ENCODE data around the gene EHMT2. TPM values are rescaled to one million over a fixed set of nuclear protein-coding genes. Genes with fewer than 3 reads are reported as not detected.

The EHMT2 gene
- total and polyA plus RNA-seq, 2 of the 13 experiments (the other 11 are each of a cell fraction or from before 2014, with no cell fraction given), result 55.2 to 69.2 TPM

GRCh38 chr6:31945507-31946369 lies 48.2 kb upstream of the EHMT2 start, which contains the start of gene CFB (continued):
- TF ChIP-seq SRSF1 (optimal IDR thresholded peaks at IDR 0.05; ENCODE audit: low read depth, low read length) (no peak), ZNF124 (CRISPR knock-in tag; IDR thresholded peaks at IDR 0.05) (peak; percentile 47; the same call in 1 of the 2 replicates), CREB3 (CRISPR knock-in tag; IDR thresholded peaks at IDR 0.05) (no peak), ZNF543 (CRISPR knock-in tag; IDR thresholded peaks at IDR 0.05) (peak; percentile 91), FOXK1 (CRISPR knock-in tag; IDR thresholded peaks at IDR 0.05; ENCODE audit: borderline replicate concordance, low read depth) (peak; percentile 88), HNRNPK (IDR thresholded peaks at IDR 0.05; ENCODE audit: low read depth, low read length, poor library complexity, severe bottlenecking) (peak; percentile 44), CTCF (CRISPR knock-in tag; IDR thresholded peaks at IDR 0.05) (peak; percentile 8; the same call in 1 of the 2 replicates), ZNF326 (CRISPR knock-in tag; IDR thresholded peaks at IDR 0.05; ENCODE audit: borderline replicate concordance) (no peak), ZUFSP (CRISPR knock-in tag; IDR thresholded peaks at IDR 0.05; ENCODE audit: borderline replicate concordance) (no peak), ZNF639 (CRISPR knock-in tag; conservative IDR thresholded peaks at IDR 0.05) (0 out of 2 replicates have a peak, but pooled peaks have one; percentile 30), ZNF280D (CRISPR knock-in tag; IDR thresholded peaks at IDR 0.05) (peak; percentile 66; the same call in 1 of the 2 replicates), ZNF816 (CRISPR knock-in tag; IDR thresholded peaks at IDR 0.05; ENCODE audit: borderline replicate concordance) (peak; percentile 57; the same call in 1 of the 2 replicates), ZNF260 (CRISPR knock-in tag; IDR thresholded peaks at IDR 0.05; ENCODE audit: borderline replicate concordance, low read depth) (no peak), ZNF3 (CRISPR knock-in tag; IDR thresholded peaks at IDR 0.05) (no peak; the same call in 1 of the 2 replicates), ZNF274 (CRISPR knock-in tag; IDR thresholded peaks at IDR 0.05) (peak; percentile 13; the same call in 1 of the 2 replicates), ZBTB3 (CRISPR knock-in tag; IDR thresholded peaks at IDR 0.05; ENCODE audit: borderline replicate concordance, low read depth) (peak; percentile 63; the same call in 1 of the 2 replicates)

Measured in HepG2 (cell line).